ENCODE results near the gene GOT1. TPM values are rescaled to one million over a fixed set of nuclear protein-coding genes. Genes with fewer than 3 reads are reported as not detected.

The GOT1 gene
- total RNA-seq, 1 donor from 2014 or later: 21.6 TPM

- H3K4me1 Mint-ChIP-seq: peaks cover 28% of the 10 kb centered on the region
- no peak overlapping the region for H3K27ac Mint-ChIP-seq
- H3K36me3 Mint-ChIP-seq: peaks cover 13% of the 10 kb centered on the region
- no peak overlapping the region for H3K4me3 Mint-ChIP-seq
- no peaks in the 10 kb centered on the region for H3K9me3 Mint-ChIP-seq
- peaks cover 7% of the 10 kb centered on the region for H3K27me3 Mint-ChIP-seq (ENCODE audit: low read depth)
- no peak for DNase-seq (ENCODE audit: low spot score in 2 of 2, unreplicated experiment in 2 of 2)
- TF ChIP-seq CTCF (IDR thresholded peaks at IDR 0.05; ENCODE audit: unreplicated experiment): no peak
These were observed 34.0 kb downstream of the GOT1 start for GRCh38 chr10:99396471-99396870.

GRCh38 chr10:99395750-99396445 lies 34.5 kb downstream of the GOT1 start:
- Mint-ChIP-seq H3K9me3 (no peaks in the 10 kb centered on the region), H3K4me3 (no peak overlapping the region), H3K27me3 (ENCODE audit: low read depth) (peaks cover 7% of the 10 kb centered on the region), H3K27ac (no peak overlapping the region), H3K4me1 (peaks cover 29% of the 10 kb centered on the region), H3K36me3 (peaks cover 13% of the 10 kb centered on the region)
- TF ChIP-seq CTCF (IDR thresholded peaks at IDR 0.05; ENCODE audit: unreplicated experiment): no peak
- no peak for DNase-seq (ENCODE audit: low spot score in 2 of 2, unreplicated experiment in 2 of 2)

GRCh38 chr10:99394761-99395386 lies 35.5 kb downstream of the GOT1 start:
- Mint-ChIP-seq H3K4me1 (peaks cover 29% of the 10 kb centered on the region), H3K27ac (no peak overlapping the region), H3K4me3 (no peak overlapping the region), H3K36me3 (peaks cover 13% of the 10 kb centered on the region), H3K27me3 (ENCODE audit: low read depth) (peaks cover 7% of the 10 kb centered on the region), H3K9me3 (no peaks in the 10 kb centered on the region)
- DNase-seq (ENCODE audit: low spot score in 2 of 2, unreplicated experiment in 2 of 2): no peak
- no peak for TF ChIP-seq CTCF (IDR thresholded peaks at IDR 0.05; ENCODE audit: unreplicated experiment)

GRCh38 chr10:99394256-99394655 lies 36.2 kb downstream of the GOT1 start:
- Mint-ChIP-seq H3K36me3 (peaks cover 13% of the 10 kb centered on the region), H3K9me3 (no peaks in the 10 kb centered on the region), H3K4me3 (no peak overlapping the region), H3K27ac (no peak overlapping the region), H3K4me1 (peaks cover 29% of the 10 kb centered on the region), H3K27me3 (ENCODE audit: low read depth) (peaks cover 7% of the 10 kb centered on the region)
- DNase-seq (ENCODE audit: low spot score in 2 of 2, unreplicated experiment in 2 of 2): no peak
- TF ChIP-seq CTCF (IDR thresholded peaks at IDR 0.05; ENCODE audit: unreplicated experiment): no peak

GRCh38 chr10:99393683-99394082 lies 36.7 kb downstream of the GOT1 start:
- Mint-ChIP-seq H3K27me3 (ENCODE audit: low read depth) (peaks cover 7% of the 10 kb centered on the region), H3K4me1 (peaks cover 29% of the 10 kb centered on the region), H3K36me3 (peaks cover 13% of the 10 kb centered on the region), H3K4me3 (no peak overlapping the region), H3K9me3 (no peaks in the 10 kb centered on the region), H3K27ac (no peak overlapping the region)
- DNase-seq (ENCODE audit: low spot score in 2 of 2, unreplicated experiment in 2 of 2): no peak
- TF ChIP-seq CTCF (IDR thresholded peaks at IDR 0.05; ENCODE audit: unreplicated experiment): no peak

Data from mesothelial cell of epicardium (in vitro differentiated cells).